Measurements from ENCODE around the gene ALDH1L1. TPM values are rescaled to one million over a fixed set of nuclear protein-coding genes. Genes with fewer than 3 reads are reported as not detected.

ALDH1L1 gene
- total and polyA plus RNA-seq, 2 of the 8 experiments (the other 6 are each of a cell fraction or from before 2014, with no cell fraction given) = 0.98 to 1.6 TPM

- no peak for TF ChIP-seq CTCF (IDR thresholded peaks at IDR 0.05; ENCODE audit: control extremely low read depth in 1 of 3, insufficient read depth in 1 of 3, low read depth in 1 of 3, low read length in 3 of 3)
- no peak for TF ChIP-seq ASH2L (IDR thresholded peaks at IDR 0.05; ENCODE audit: low read length)
Measured at GRCh38 chr3:126146034-126146433, 34.4 kb downstream of the ALDH1L1 start (continued).
